K562 (cell line): Measurements from ENCODE around the gene LTK. TPM values are rescaled to one million over a fixed set of nuclear protein-coding genes. Genes with fewer than 3 reads are reported as not detected.

Source experiments
- C11orf30 ChIP-seq: fragments of 450-650 bp; IDR thresholded peaks from 2 replicates; pipeline ENCODE4 v1.6.1; 2016; ENCODE audit warnings: low read depth, mild to moderate bottlenecking
- CBFA2T3 ChIP-seq: fragments of 450-650 bp; IDR thresholded peaks from 2 replicates; pipeline ENCODE4 v1.6.1; 2017
- FOS ChIP-seq: IDR thresholded peaks from 3 replicates; pipeline ENCODE4 v1.6.1; 2011; ENCODE audit not compliant: insufficient read length; ENCODE audit errors: extremely low read depth
- FUS ChIP-seq: fragments of 200-400 bp; formaldehyde crosslinking; optimal IDR thresholded peaks from 2 replicates; pipeline ENCODE3; 2017; ENCODE audit warnings: low read depth, low read length
- HCFC1 ChIP-seq: IDR thresholded peaks from 2 replicates; pipeline ENCODE4 v1.6.1; 2012; ENCODE audit warnings: low read depth, low read length, improper control_type of control experiment
- NCOA6 ChIP-seq: fragments of 450-650 bp; IDR thresholded peaks from 2 replicates; pipeline ENCODE4 v1.6.1; 2017; ENCODE audit warnings: mild to moderate bottlenecking
- POLR2AphosphoS5 ChIP-seq: IDR thresholded peaks from 2 replicates; pipeline ENCODE4 v1.6.1; 2011; ENCODE audit warnings: mild to moderate bottlenecking, low read depth, low read length, moderate library complexity; ENCODE audit not compliant: control insufficient read depth, insufficient read depth
- PYGO2 ChIP-seq: fragments of 450-650 bp; IDR thresholded peaks from 2 replicates; pipeline ENCODE4 v1.6.1; 2016; ENCODE audit warnings: mild to moderate bottlenecking, missing genetic modification characterization, moderate library complexity, missing compliant biosample characterization
- SMARCA4 ChIP-seq: fragments of 450-650 bp; IDR thresholded peaks from 2 replicates; pipeline ENCODE4 v1.6.1; 2016
- SMARCE1 ChIP-seq: fragments of 450-650 bp; IDR thresholded peaks from 2 replicates; pipeline ENCODE4 v1.7.1; 2016; ENCODE audit warnings: mild to moderate bottlenecking
- SREBF2 ChIP-seq: sonication (generic); formaldehyde crosslinking; IDR thresholded peaks from 2 replicates; pipeline ENCODE4 v1.4.0; 2020; ENCODE audit warnings: mild to moderate bottlenecking, missing genetic modification reagents
- STAG1 ChIP-seq: sonication (generic); formaldehyde crosslinking; IDR thresholded peaks from 2 replicates; pipeline ENCODE4 v1.5.0; 2020; ENCODE audit warnings: missing genetic modification reagents, borderline replicate concordance
- STAT5B ChIP-seq: fragments of 250-450 bp; sonication (Bioruptor Pico); IDR thresholded peaks from 2 replicates; pipeline ENCODE4 v1.8.0; 2021; ENCODE audit warnings: mild to moderate bottlenecking, inconsistent platforms
- TCF7 ChIP-seq: sonication (generic); IDR thresholded peaks from 2 replicates; pipeline ENCODE4 v1.6.1; 2016; ENCODE audit warnings: antibody characterized with exemption, borderline replicate concordance
- YBX1 ChIP-seq: fragments of 450-650 bp; IDR thresholded peaks from 2 replicates; pipeline ENCODE4 v1.7.1; 2016; ENCODE audit warnings: mild to moderate bottlenecking
- ZNF121 ChIP-seq: sonication (generic); formaldehyde crosslinking; conservative IDR thresholded peaks from 2 replicates; pipeline ENCODE4 v1.8.0; 2022; ENCODE audit warnings: missing genetic modification reagents
- ZNF23 ChIP-seq: fragments of 250-450 bp; sonication (Bioruptor Pico); IDR thresholded peaks from 2 replicates; pipeline ENCODE4 v1.4.0; 2020; ENCODE audit warnings: mild to moderate bottlenecking
- ZNF384 ChIP-seq: IDR thresholded peaks from 2 replicates; pipeline ENCODE4 v1.6.1; 2012; ENCODE audit warnings: low read depth, low read length, improper control_type of control experiment
- polyA plus RNA-seq, 8 experiments: library from polyadenylated mRNA; depleted of rRNA in 4 of 8; stranded (reverse) in 5 of 8; unstranded in 3 of 8; fragments of >200 nt; fragmentation: Nextera tagmentation in 2 of 8; fragmentation: Illumina TruSeq in 1 of 8; extraction: Ambion mirVana in 2 of 8; extraction: Trizol in 1 of 8; gene quantifications; 2 replicates each; pipeline versions ENCODE4 v1.2.1 to v1.2.3, GENCODE V29; 2011 to 2014; ENCODE audit warnings: inconsistent platforms in 1 of 8, missing spikeins in 1 of 8
- total RNA-seq, 7 experiments: library from RNA; depleted of rRNA in 6 of 7; stranded (reverse); fragments of >200 nt in 6 of 7; fragmentation: Illumina TruSeq in 2 of 7; extraction: Trizol in 2 of 7; gene quantifications; 2 replicates each; pipeline versions ENCODE4 v1.2.1 to v1.2.3, GENCODE V29; 2011 to 2021; ENCODE audit warnings: low replicate concordance in 1 of 7
- TF ChIP-seq, protein P1 (sequence below), 2 experiments: fragments of 450-650 bp in 1 of 2; sonication (generic) in 1 of 2; formaldehyde crosslinking in 1 of 2; IDR thresholded peaks in 1 of 2; conservative IDR thresholded peaks in 1 of 2; 2 replicates each; pipeline versions ENCODE4 v1.6.1 to v1.8.1; 2016 to 2023; ENCODE audit warnings: mild to moderate bottlenecking in 2 of 2, moderate library complexity in 2 of 2, inconsistent platforms in 1 of 2, missing genetic modification reagents in 1 of 2
- TF ChIP-seq, protein P2 (sequence below): fragments of 250-450 bp; sonication (Bioruptor Pico); IDR thresholded peaks from 2 replicates; pipeline ENCODE4 v1.8.0; 2021; ENCODE audit warnings: moderate library complexity, mild to moderate bottlenecking, inconsistent platforms
- TF ChIP-seq, protein P3 (sequence below): IDR thresholded peaks from 2 replicates; pipeline ENCODE4 v1.6.1; 2016; ENCODE audit warnings: missing genetic modification characterization, missing compliant biosample characterization

Gene LTK
- total and polyA plus RNA-seq, 9 of the 15 experiments (the other 6 are each of a cell fraction or from before 2014, with no cell fraction given) = 0.25 to 4.4 (median 1.8) TPM

DNA sequence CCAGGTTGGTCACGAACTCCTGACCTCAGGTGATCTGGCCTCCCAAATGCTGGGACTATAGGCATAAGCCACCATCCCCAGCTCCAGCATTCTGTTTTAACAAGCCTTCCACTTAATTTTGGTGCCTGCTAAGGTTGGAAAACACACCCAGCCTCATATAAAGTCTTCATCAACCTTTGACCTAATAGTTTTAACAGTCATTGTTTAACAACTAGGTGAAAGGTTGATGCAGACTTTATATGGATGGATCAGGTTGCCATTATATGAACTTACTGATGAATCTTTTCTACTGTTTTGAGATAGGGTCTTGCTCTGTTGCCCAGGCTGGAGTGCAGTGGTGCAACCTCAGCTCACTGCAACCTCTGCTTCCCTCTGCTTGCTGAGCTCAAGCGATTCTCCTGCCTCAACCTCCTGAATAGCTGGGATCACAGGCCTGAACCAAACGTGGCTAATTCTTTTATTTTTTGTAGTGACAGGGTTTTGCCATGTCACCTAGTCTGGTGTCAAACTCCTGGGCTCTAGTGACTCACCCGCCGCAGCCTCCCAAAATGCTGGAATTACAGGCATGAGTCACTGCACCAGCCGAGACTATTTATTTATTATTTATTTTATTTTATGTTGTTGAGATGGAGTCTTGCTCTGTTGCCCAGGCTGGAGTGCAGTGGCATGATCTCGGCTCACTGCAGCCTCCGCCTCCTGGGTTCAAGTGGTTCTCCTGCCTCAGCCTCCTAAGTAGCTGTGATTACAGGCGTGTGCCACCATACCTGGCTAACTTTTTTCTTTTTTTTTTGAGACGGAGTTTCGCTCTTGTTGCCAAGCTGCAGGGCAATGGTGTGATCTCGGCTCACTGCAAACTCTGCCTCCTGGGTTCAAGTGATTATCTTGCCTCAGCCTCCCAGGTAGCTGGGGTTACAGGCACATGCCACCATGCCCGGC lies 33.5 kb upstream of the LTK start (continued):
- TF ChIP-seq FOS (peak; percentile 48), ZNF121 (CRISPR knock-in tag) (peak; percentile 81), SMARCE1 (peak; percentile 87), POLR2AphosphoS5 (no peak), FUS (no peak), SMARCA4 (peak; percentile 83), YBX1 (no peak), CBFA2T3 (no peak), HCFC1 (no peak), ZNF23 (no peak), SREBF2 (CRISPR knock-in tag) (no peak), TCF7 (no peak), STAT5B (no peak), NCOA6 (no peak), PYGO2 (tag) (no peak), STAG1 (CRISPR knock-in tag) (no peak), ZNF384 (0 out of 2 replicates have a peak, but pooled peaks have one; percentile 39), C11orf30 (peak; percentile 74)
- TF ChIP-seq, protein P1, sequence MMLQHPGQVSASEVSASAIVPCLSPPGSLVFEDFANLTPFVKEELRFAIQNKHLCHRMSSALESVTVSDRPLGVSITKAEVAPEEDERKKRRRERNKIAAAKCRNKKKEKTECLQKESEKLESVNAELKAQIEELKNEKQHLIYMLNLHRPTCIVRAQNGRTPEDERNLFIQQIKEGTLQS (IDR thresholded peaks at IDR 0.05) = peak; percentile 91
- TF ChIP-seq, protein P1 (CRISPR knock-in tag; conservative IDR thresholded peaks at IDR 0.05) = peak; percentile 60; the same call in 1 of the 2 replicates
- TF ChIP-seq, protein P2, sequence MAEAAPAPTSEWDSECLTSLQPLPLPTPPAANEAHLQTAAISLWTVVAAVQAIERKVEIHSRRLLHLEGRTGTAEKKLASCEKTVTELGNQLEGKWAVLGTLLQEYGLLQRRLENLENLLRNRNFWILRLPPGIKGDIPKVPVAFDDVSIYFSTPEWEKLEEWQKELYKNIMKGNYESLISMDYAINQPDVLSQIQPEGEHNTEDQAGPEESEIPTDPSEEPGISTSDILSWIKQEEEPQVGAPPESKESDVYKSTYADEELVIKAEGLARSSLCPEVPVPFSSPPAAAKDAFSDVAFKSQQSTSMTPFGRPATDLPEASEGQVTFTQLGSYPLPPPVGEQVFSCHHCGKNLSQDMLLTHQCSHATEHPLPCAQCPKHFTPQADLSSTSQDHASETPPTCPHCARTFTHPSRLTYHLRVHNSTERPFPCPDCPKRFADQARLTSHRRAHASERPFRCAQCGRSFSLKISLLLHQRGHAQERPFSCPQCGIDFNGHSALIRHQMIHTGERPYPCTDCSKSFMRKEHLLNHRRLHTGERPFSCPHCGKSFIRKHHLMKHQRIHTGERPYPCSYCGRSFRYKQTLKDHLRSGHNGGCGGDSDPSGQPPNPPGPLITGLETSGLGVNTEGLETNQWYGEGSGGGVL (CRISPR knock-in tag) = no peak
- TF ChIP-seq, protein P3, sequence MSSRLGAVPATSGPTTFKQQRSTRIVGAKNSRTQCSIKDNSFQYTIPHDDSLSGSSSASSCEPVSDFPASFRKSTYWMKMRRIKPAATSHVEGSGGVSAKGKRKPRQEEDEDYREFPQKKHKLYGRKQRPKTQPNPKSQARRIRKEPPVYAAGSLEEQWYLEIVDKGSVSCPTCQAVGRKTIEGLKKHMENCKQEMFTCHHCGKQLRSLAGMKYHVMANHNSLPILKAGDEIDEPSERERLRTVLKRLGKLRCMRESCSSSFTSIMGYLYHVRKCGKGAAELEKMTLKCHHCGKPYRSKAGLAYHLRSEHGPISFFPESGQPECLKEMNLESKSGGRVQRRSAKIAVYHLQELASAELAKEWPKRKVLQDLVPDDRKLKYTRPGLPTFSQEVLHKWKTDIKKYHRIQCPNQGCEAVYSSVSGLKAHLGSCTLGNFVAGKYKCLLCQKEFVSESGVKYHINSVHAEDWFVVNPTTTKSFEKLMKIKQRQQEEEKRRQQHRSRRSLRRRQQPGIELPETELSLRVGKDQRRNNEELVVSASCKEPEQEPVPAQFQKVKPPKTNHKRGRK (tag) = no peak
